PC-9 (cell line): ENCODE results near the gene RPTOR.

ENCODE experiments used
- EZH2 ChIP-seq: fragments of 200-600 bp; sonication (generic); IDR thresholded peaks from 2 replicates; pipeline ENCODE4 v1.8.0; 2017; ENCODE audit warnings: antibody characterized with exemption, low read depth
- TF ChIP-seq, protein P1 (sequence below): fragments of 200-600 bp; sonication (generic); conservative IDR thresholded peaks from 2 replicates; pipeline ENCODE4 v1.6.1; 2017; ENCODE audit warnings: mixed run types, antibody characterized with exemption, mild to moderate bottlenecking, moderate library complexity

DNA sequence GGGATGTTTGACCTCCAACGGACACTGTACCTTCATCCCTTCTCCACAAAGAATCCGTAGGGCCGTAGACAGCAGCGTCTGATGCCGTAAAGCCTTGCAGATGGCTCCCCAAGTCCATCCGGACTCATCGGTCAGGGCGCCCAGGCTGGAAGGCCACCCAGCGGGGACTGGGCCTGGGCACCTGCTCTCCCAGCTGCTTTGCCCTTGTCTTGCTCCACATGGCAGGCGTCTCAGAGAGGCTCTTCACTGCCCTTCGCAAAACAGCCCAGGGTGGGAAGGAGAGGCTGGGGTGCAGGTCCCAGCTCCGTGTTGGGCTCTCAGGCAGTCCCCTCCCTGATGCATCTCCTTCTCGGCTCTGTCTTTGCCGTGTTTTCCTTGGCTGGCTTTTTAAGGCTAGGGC is 6.2 kb upstream of the RPTOR start:
- TF ChIP-seq, protein P1, sequence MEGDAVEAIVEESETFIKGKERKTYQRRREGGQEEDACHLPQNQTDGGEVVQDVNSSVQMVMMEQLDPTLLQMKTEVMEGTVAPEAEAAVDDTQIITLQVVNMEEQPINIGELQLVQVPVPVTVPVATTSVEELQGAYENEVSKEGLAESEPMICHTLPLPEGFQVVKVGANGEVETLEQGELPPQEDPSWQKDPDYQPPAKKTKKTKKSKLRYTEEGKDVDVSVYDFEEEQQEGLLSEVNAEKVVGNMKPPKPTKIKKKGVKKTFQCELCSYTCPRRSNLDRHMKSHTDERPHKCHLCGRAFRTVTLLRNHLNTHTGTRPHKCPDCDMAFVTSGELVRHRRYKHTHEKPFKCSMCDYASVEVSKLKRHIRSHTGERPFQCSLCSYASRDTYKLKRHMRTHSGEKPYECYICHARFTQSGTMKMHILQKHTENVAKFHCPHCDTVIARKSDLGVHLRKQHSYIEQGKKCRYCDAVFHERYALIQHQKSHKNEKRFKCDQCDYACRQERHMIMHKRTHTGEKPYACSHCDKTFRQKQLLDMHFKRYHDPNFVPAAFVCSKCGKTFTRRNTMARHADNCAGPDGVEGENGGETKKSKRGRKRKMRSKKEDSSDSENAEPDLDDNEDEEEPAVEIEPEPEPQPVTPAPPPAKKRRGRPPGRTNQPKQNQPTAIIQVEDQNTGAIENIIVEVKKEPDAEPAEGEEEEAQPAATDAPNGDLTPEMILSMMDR = no peak
- TF ChIP-seq EZH2 = no peak
